GM23248 (cell line): ENCODE results near the gene PPP6R1.

Experiments
- EZH2 ChIP-seq: fragments of 200-600 bp; sonication (generic); IDR thresholded peaks from 2 replicates; pipeline ENCODE4 v1.6.1; 2018; ENCODE audit warnings: antibody characterized with exemption, mild to moderate bottlenecking; ENCODE audit not compliant: insufficient read depth, poor library complexity, severe bottlenecking
- EZH2phosphoT487 ChIP-seq: fragments of 200-600 bp; sonication (generic); IDR thresholded peaks from 2 replicates; pipeline ENCODE4 v1.6.1; 2018; ENCODE audit warnings: antibody characterized with exemption, moderate library complexity, mild to moderate bottlenecking, low read depth; ENCODE audit not compliant: insufficient read depth

DNA sequence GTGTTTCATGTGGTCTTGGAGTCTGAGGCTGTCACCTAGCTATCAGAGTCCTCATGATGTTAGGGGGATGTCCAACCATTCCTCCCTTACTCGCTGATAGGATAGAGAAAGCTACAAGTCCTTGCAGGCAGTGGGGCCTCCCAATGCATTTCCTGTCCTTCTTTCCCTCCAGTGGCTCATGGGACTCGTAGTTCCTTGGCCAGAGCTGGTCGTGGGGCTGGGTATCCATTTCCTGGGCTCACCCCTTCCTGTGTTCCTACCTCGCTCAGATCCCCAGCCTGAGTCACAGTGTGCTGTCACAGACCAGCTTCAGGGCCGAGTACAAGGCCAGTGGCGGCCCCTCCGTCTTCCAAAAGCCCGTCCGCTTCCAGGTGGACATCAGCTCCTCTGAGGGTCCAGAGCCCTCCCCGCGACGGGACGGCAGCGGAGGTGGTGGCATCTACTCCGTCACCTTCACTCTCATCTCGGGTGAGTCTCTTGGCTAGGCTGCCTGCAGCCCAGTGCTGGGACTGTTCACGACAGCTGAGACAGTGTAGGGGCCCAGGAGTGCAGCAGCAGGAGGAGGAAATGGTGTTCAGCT lies 47.3 kb upstream of the PPP6R1 start:
- TF ChIP-seq EZH2: no peak
- no peak for TF ChIP-seq EZH2phosphoT487
